Transverse colon (tissue), 4 donors: ENCODE data around the gene ACAP2.
A peak's percentile ranks its signal among the peaks of the same experiment; 100 is the strongest.

ENCODE experiments used
- EP300 ChIP-seq: sonication (generic); formaldehyde crosslinking; IDR thresholded peaks from one replicate; pipeline ENCODE4 v1.6.1; 2017; ENCODE audit warnings: antibody characterized with exemption, low read depth
- POLR2A ChIP-seq: fragments of 450-650 bp; IDR thresholded peaks from one replicate; pipeline ENCODE4 v1.6.1; 2016; ENCODE audit warnings: antibody characterized with exemption, mild to moderate bottlenecking, moderate library complexity
- POLR2AphosphoS5 ChIP-seq, 3 donors: sonication (generic); formaldehyde crosslinking; IDR thresholded peaks; one replicate each; pipeline ENCODE4 v1.6.1; 2016; ENCODE audit warnings: antibody characterized with exemption in 3 of 3
- TF ChIP-seq, protein P1 (sequence below), 5 experiments: fragments of 200-600 bp in 3 of 5; fragments of 450-650 bp in 2 of 5; sonication (generic) in 3 of 5; IDR thresholded peaks; 1 replicate in 2 of 5; 2 replicates in 3 of 5; pipeline ENCODE4 v1.5.1; 2016 to 2017; ENCODE audit warnings: antibody characterized with exemption in 5 of 5, inconsistent platforms in 3 of 5, mild to moderate bottlenecking in 2 of 5, moderate library complexity in 1 of 5

GRCh38 chr3:195250473-195251251 is 192.2 kb downstream of the ACAP2 start:
- TF ChIP-seq, protein P1, sequence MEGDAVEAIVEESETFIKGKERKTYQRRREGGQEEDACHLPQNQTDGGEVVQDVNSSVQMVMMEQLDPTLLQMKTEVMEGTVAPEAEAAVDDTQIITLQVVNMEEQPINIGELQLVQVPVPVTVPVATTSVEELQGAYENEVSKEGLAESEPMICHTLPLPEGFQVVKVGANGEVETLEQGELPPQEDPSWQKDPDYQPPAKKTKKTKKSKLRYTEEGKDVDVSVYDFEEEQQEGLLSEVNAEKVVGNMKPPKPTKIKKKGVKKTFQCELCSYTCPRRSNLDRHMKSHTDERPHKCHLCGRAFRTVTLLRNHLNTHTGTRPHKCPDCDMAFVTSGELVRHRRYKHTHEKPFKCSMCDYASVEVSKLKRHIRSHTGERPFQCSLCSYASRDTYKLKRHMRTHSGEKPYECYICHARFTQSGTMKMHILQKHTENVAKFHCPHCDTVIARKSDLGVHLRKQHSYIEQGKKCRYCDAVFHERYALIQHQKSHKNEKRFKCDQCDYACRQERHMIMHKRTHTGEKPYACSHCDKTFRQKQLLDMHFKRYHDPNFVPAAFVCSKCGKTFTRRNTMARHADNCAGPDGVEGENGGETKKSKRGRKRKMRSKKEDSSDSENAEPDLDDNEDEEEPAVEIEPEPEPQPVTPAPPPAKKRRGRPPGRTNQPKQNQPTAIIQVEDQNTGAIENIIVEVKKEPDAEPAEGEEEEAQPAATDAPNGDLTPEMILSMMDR (IDR thresholded peaks at IDR 0.05), result peak in 3 of 5 experiments; percentile 22 to 37 (median 32)
- TF ChIP-seq EP300 (no peak), POLR2A (no peak), POLR2AphosphoS5 (IDR thresholded peaks at IDR 0.05) (no peak)
